ENCODE results near the gene CTRB1. TPM values are rescaled to one million over a fixed set of nuclear protein-coding genes. Genes with fewer than 3 reads are reported as not detected.
A peak's percentile ranks its signal among the peaks of the same experiment; 100 is the strongest.
"Not testable (repeated sequence)": the region's sequence is repeated elsewhere in the genome, so short reads cannot be mapped to it uniquely, and the experiment has no call there.

The CTRB1 gene
- total RNA-seq, 1 experiment from 2014 or later = not detected

GRCh38 chr16:75222271-75222783 is 3.5 kb downstream of the CTRB1 start:
- Mint-ChIP-seq H3K27me3 (ENCODE audit: low read depth) (0 out of 2 replicates have a peak, but pooled peaks cover 2% of the 10 kb centered on the region), H3K36me3 (ENCODE audit: insufficient read depth in 1 of 3, low read depth in 3 of 3) (no peaks in the 10 kb centered on the region; a peak in 1 of 7 replicates), H3K4me1 (no peaks in the 10 kb centered on the region), H3K4me3 (no peak overlapping the region), H3K27ac (peak overlapping the region; percentile 22 to 79 (median 23); a peak in 4 of 7 replicates), H3K9me3 (no peaks in the 10 kb centered on the region)
- peak; percentile 26 for DNase-seq
- Histone ChIP-seq H3K4me2 (ENCODE audit: insufficient read depth, insufficient read length, low read length) (no peak overlapping the region), H3K79me1 (ENCODE audit: insufficient read depth, low read depth, low read length, poor library complexity, severe bottlenecking) (no peaks in the 10 kb centered on the region), H4K20me1 (ENCODE audit: control insufficient read depth, insufficient read depth, insufficient read length) (no peaks in the 10 kb centered on the region), H3K79me2 (ENCODE audit: insufficient read depth, low read length) (no peaks in the 10 kb centered on the region), H3K56ac (ENCODE audit: insufficient read length, low read depth, low read length) (no peak overlapping the region), H4K5ac (ENCODE audit: insufficient read length, low read depth, low read length) (no peak overlapping the region), H2AK5ac (ENCODE audit: insufficient read length, low read length) (no peak overlapping the region), H4K8ac (replicated peaks; ENCODE audit: insufficient read length, low read depth, low read length) (no peak overlapping the region), H3K14ac (ENCODE audit: insufficient read depth, low read length) (no peak overlapping the region), H3K27ac (ENCODE audit: insufficient read length, low read depth, low read length) (no peak overlapping the region), H2AFZ (ENCODE audit: low read length) (no peak overlapping the region), H3K27me3 (ENCODE audit: insufficient read depth, low read length) (no peaks in the 10 kb centered on the region), H3K23me2 (ENCODE audit: insufficient read length, low read depth, low read length, poor library complexity, severe bottlenecking) (no peaks in the 10 kb centered on the region), H3K23ac (ENCODE audit: insufficient read length, low read depth, low read length) (no peak overlapping the region), H2BK120ac (ENCODE audit: low read depth, low read length, poor library complexity, severe bottlenecking) (no peak overlapping the region), H4K91ac (ENCODE audit: insufficient read length, low read depth, low read length) (no peak overlapping the region), H2BK20ac (ENCODE audit: low read depth, low read length, poor library complexity, severe bottlenecking) (no peak overlapping the region), H3K4ac (ENCODE audit: low read depth, low read length) (no peak overlapping the region), H3K4me1 (ENCODE audit: insufficient read depth, low read length) (no peaks in the 10 kb centered on the region), H2BK15ac (ENCODE audit: low read depth, low read length) (no peak overlapping the region), H2BK5ac (ENCODE audit: insufficient read length, low read length) (no peak overlapping the region), H2BK12ac (ENCODE audit: insufficient read length, low read depth, low read length) (no peak overlapping the region), H3T11ph (ENCODE audit: low read length) (no peak overlapping the region), H3K18ac (ENCODE audit: insufficient read length, low read depth, low read length) (no peak overlapping the region), H3K9me3 (ENCODE audit: control insufficient read depth, low read depth, low read length) (no peaks in the 10 kb centered on the region), H3K9ac (ENCODE audit: extremely low read depth, insufficient read length, low read length) (no peak overlapping the region)
- WGBS (ENCODE audit: extremely low coverage, insufficient read length, low lambda C conversion rate) = no CpG with 5 or more reads among the region's 16 CpGs
- no peak for TF ChIP-seq CTCF (conservative IDR thresholded peaks at IDR 0.05)

DNA sequence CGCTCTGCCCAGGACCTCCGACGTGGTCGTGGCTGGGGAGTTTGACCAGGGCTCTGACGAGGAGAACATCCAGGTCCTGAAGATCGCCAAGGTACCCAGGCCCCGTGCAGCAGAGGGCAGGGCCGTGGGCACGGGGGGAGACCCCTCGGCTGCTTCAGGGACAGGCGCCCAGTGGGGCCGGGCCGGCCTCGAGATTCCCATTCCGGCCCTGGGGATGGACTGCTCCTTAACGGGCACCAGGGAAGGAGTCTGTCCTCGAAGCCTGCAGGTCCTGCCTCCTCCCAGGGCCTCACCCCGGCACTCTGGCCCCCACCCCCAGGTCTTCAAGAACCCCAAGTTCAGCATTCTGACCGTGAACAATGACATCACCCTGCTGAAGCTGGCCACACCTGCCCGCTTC is 4.3 kb downstream of the CTRB1 start:
- H3K4me3 Mint-ChIP-seq; H2BK12ac ChIP-seq (ENCODE audit: insufficient read length, low read depth, low read length); H3K9ac ChIP-seq (ENCODE audit: extremely low read depth, insufficient read length, low read length); H3K9me3 Mint-ChIP-seq; H3K27me3 ChIP-seq (ENCODE audit: insufficient read depth, low read length); H3K23ac ChIP-seq (ENCODE audit: insufficient read length, low read depth, low read length); H2BK120ac ChIP-seq (ENCODE audit: low read depth, low read length, poor library complexity, severe bottlenecking); H3K4ac ChIP-seq (ENCODE audit: low read depth, low read length); H2AFZ ChIP-seq (ENCODE audit: low read length); H2BK5ac ChIP-seq (ENCODE audit: insufficient read length, low read length); H3K4me1 ChIP-seq (ENCODE audit: insufficient read depth, low read length); H3K4me1 Mint-ChIP-seq; H2BK20ac ChIP-seq (ENCODE audit: low read depth, low read length, poor library complexity, severe bottlenecking); H3K18ac ChIP-seq (ENCODE audit: insufficient read length, low read depth, low read length); H4K91ac ChIP-seq (ENCODE audit: insufficient read length, low read depth, low read length); H3K9me3 ChIP-seq (ENCODE audit: control insufficient read depth, low read depth, low read length); H3K27ac ChIP-seq (ENCODE audit: insufficient read length, low read depth, low read length); H3K79me1 ChIP-seq (ENCODE audit: insufficient read depth, low read depth, low read length, poor library complexity, severe bottlenecking); H2BK15ac ChIP-seq (ENCODE audit: low read depth, low read length); H4K8ac ChIP-seq (replicated peaks; ENCODE audit: insufficient read length, low read depth, low read length); H3K4me2 ChIP-seq (ENCODE audit: insufficient read depth, insufficient read length, low read length); H3K56ac ChIP-seq (ENCODE audit: insufficient read length, low read depth, low read length); H3K79me2 ChIP-seq (ENCODE audit: insufficient read depth, low read length); H3K27me3 Mint-ChIP-seq (ENCODE audit: low read depth); H3T11ph ChIP-seq (ENCODE audit: low read length); H3K27ac Mint-ChIP-seq; DNase-seq; H4K5ac ChIP-seq (ENCODE audit: insufficient read length, low read depth, low read length); H3K36me3 Mint-ChIP-seq (ENCODE audit: insufficient read depth in 1 of 3, low read depth in 3 of 3); H3K14ac ChIP-seq (ENCODE audit: insufficient read depth, low read length); H3K23me2 ChIP-seq (ENCODE audit: insufficient read length, low read depth, low read length, poor library complexity, severe bottlenecking); H4K20me1 ChIP-seq (ENCODE audit: control insufficient read depth, insufficient read depth, insufficient read length); H2AK5ac ChIP-seq (ENCODE audit: insufficient read length, low read length): not testable (repeated sequence)
- WGBS (ENCODE audit: extremely low coverage, insufficient read length, low lambda C conversion rate) = no CpG with 5 or more reads among the region's 20 CpGs

Measured in H9 (cell line).